DMS53 treated with DMSO at 0.1 percent for 48 hours (cell line): ENCODE results near the gene MBD5.

Source experiments
- DNase-seq: peaks from one replicate; lab custom pipeline; 2025; ENCODE audit not compliant: unreplicated experiment; lab: John Stamatoyannopoulos, UW

MBD5 gene

DNA sequence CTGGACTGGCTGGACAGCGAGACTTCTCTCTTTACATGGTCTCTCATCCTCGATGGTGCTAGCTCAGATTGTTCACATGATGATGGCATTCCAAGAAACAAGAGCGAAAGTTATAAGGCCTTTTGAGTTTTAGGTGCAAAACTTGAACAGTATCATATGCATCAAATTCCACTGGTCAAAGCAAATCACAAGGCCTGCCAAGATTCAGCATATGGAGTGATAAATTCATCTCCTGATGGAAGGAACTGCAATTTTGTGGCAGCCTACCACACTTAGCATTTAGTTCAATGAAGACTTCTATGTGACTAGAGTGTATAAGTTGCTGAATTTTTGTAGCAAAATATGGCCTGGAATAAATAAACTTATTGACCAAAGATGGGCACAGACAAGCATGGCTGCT, 429.6 kb downstream of the MBD5 start:
- DNase-seq = no peak

DNA sequence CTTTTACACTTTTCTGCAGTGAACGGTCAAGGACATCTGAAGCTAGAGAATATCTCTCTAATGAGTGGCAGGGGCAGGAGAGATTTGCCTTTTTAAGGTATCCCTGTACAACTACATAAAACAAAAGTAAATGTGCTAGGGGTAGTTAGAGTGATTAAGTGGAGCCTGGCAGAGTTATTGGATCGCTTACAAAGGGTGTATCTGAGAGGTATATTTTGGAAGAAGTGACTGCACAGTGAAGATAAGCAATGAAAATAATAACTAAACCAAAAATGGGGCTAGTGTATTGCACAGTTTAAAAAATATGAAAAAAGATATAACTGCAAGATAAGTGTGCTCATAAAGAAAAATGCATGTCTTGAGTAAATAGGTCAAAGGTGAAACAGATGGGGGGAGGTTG, 430.2 kb downstream of the MBD5 start:
- DNase-seq = no peak

DNA sequence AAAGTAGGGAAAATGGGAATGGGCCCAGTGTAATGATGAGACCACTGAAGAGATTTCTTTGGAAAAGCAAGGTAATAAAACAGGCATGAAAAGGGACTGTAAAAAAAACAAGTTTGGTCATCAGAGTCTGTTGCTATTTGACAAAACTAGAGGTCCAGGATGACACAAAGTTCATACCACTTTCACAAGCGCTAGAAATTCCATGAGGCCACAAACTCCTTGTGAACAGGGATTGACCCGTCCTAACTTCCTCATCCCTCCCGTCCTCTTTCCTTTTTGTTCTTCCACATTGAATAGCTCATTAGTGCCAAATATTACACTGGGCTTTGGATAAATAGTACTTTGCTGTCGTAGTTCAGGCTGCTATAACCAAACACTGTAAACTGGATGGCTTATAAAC, 434.9 kb downstream of the MBD5 start:
- DNase-seq = no peak

DNA sequence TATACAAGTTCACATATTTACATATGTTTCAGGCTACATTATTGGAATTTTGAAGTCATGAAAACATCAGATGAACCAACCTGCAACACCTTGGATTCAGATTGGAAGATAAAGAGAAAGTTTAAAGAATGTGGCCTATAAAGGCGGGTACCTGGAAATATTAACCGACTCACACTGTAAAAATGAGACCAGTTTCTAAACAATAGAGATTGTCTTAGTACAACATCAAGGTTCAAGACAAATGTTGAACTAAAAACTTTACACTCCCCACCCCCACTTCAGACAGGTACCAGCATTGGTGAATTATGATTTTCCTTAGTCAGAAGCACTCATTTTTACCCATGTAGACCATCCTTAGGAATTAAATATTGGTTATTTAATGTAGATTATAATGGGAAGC, 437.3 kb downstream of the MBD5 start:
- no peak for DNase-seq

DNA sequence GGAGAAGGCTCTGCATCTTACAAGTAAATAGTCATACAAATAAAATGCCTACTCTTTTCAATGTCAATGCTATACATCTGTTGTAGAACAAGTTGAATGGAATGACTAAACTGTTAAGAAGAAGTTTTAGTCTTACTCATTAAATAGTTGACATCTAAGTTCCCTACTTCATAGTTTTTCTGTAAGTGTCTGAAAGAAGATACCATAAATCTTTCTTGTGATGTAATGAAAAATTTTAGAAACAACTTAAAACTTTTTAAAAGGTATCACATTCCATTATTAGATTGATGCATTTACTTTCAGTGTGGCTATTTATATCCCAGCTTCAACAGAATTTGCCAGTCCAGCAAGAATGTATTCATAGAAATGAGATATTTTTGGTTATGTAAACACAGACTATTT, 438.5 kb downstream of the MBD5 start:
- DNase-seq = no peak

DNA sequence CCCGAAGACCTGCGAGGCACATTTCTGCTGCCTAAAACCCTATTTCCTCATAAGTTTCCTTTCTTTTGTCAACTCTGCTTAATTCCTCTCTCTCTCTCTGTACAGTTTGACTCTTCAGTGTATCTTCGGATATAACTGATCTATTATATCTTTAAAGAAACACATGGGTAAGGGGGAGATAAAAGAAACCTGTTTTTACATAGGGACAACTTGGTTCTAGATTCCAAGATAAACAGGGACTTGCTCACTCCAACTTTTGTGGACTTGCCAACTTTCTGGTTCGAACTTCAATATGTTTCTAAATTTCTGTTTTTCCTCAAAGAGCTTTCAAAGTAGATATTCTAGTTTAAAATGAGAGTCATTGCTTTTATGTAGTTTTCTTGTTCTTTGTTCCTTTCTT, 441.0 kb downstream of the MBD5 start:
- no peak for DNase-seq

DNA sequence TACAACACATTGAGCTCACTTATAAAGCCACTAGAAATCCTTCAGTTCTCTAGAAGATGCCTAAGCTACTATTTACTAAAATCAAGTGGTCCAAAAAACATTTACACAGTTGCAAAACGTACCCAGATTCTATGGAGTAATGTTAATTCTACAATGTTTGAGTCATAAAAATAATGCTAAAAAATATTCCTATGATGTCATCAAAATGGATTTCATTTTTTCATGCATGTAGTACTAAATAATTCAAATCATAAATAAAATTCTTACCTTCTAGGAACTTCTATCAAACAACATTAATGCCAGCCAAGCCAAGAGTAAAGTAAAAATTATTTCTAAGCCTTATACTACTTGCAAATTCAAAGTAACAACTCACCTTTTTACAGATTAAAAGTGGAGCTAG, 454.7 kb downstream of the MBD5 start:
- DNase-seq = no peak

DNA sequence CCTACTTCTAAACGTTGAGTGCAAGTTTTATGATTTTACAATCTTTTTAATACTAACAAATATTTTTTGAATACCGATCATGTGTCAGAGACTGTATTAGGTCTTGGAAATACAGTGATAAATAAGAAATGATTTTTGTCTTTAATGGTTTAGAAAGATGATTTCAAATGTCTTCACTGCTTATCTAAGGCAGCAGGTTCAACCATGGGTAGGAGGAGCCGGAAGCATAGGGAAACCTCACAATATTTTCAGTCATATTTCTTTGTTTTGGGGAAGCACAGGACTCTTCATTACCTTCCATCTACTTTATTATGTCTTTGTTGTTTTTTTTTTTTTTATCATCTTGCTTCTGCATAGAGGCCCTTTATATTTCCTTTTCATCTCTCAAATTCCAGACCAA, 458.5 kb downstream of the MBD5 start:
- DNase-seq = no peak

DNA sequence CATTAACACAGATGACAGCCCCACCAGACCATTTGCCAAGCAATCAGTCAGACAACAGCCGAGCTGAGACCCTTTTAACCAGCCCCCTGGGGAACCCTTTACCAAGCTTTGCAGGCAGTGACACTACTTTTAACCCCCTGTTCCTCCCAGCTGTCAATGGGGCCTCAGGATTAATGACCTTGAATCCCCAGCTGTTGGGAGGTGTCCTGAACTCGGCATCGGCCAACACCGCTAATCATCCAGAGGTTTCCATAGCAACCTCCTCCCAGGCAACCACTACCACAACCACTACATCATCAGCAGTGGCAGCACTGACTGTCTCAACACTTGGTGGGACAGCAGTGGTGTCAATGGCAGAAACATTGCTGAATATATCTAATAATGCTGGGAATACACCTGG, 462.8 kb downstream of the MBD5 start:
- no peak for DNase-seq

DNA sequence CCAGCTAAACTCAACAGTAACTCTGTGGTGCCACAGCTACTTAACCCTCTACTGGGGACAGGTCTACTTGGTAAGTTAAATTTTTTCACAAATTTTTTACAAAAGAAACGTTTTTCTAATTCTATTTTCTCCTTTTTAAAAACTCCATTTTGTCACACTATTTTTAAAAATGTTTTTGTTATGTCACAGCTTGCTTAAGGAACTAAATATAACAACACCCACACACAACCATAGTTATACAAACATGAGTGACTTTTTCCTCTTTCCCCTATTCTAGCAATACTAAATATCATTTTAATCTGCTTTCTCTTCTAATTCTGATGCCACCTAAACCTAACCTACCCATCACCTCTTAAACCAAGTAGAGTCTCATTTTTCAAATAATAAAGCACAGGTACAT, 463.2 kb downstream of the MBD5 start:
- DNase-seq = no peak

DNA sequence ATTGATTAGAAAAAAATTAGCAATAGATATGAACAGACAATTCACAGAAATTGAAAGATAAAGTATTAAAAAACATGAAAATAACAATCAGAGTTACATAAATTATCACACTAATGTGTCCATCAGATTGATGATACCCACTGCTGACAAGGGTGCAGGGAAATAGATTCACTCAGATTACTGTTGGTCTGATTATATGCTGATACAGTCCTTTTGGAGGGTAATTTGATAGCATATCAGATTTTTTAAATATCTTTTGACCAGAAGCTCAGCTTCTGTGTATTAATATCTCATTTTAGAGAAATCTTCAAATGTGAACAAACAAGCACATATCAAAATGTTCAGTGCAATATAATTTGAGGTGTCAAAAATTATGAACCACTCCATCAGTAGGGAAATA, 465.8 kb downstream of the MBD5 start:
- no peak for DNase-seq

DNA sequence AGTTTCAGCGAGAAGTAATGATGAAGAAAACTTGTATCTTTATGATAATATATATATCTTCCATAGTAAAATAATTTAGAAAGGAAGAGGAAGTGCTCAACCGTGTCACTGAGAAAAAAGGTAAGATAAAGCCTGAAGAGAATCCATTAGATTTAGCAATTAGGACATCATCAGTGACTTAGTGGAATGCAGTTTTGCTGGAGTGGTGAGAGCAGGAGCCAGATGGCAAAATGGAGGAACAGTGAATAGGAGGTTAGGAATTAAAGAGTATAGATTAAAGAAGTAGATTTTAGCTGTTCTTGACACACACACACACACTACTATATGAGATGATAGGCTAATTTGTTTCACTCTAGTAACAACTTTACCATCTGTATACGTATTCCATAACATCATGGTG, 466.5 kb downstream of the MBD5 start:
- DNase-seq = no peak

DNA sequence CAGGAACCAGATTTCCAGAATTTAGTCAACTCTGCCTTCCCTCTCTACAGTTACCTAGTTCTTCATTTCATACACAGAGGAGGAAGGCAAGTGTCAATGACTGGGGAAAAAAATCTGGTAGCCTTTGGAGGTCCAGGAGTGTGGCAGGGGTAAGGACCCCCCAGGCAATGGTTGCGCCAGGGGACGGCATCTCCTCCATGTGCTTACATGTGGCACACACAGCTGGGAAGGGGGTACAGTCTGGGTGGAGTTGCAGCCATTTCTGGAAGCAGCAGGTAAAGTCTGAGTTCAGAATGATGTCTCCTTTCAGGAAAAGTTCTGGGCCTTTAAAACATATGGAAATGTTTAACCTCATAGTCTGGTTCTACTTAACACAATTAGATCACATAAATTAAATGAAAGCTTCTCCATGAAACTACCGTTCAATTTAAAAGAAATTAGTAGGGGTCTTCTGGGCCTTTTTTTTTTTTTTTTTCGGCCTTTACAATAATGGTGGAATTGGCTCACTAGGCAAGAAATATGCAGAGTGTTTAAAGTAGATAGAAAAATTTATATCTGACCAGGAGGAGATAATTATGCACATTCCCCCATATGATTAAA, 470.0 kb downstream of the MBD5 start:
- DNase-seq = no peak

DNA sequence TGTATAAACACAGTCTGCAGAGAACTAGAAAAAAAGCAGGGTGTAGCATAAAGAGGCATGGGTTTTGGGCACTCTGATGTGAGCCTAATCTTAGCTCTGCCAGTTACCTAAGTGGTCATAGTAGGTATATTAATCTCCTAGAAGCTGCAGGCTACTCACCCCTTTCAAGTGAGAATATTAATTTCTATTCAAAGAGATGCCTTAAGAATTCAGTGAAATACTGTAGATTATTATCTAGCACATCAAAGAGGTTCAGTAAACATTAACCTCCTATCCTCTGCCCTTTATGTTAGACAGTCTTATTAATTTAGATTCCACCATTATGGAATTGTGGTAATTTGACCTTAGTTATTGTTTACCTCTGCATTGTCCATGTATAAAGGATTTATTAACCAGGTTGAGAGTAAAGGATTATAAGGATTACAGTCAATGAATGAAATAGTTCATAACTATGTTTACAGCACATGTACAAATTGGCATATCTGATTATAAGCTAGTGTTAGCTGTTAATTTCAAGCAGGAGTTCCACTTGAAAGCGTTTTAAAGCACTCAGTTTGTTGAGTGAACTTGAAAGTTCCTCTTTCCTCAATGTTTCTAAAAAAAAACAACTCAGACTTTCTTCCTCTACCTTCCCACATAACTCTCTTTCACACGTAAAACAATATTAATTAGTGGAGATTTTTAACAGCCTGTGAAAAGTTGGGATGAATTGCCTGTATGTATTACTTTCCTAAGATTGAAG, 473.1 kb downstream of the MBD5 start:
- DNase-seq = no peak

DNA sequence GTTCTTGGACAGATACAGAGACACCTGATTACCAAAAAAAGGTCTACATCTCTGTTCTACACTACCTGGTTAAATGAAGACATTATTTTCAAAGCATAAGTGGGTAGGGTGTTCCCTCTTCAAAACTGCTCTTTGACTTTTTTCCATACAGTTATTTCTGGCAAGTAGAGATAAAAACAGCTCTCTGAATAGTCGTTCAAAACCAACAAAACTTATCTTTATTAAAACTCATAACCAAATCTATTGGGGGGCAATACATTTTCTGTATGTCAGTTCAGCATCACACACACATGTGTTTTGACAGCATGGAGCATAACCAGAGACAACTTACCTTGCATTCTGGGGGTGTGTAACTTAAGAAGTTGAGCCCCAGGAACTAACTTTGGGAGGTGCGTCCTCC, 474.7 kb downstream of the MBD5 start:
- DNase-seq = no peak

DNA sequence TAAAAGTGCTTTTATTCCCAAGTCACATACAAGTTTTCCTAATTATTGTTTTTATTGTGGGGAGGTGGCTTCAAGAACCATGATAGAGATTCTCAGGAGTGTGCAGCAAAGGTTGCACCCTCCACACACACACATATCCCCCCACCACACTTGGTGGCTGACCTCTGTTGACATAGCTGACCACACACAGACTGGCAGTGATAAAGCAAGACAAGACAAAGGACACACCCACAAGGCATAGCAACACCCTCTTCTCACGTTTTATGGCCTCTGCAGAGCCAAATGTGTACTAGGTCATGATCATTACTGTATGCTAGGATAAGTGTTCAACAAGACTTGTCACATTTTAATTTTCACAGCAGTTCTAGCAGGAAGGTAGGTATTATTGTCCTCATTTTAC, 480.7 kb downstream of the MBD5 start:
- DNase-seq = no peak

DNA sequence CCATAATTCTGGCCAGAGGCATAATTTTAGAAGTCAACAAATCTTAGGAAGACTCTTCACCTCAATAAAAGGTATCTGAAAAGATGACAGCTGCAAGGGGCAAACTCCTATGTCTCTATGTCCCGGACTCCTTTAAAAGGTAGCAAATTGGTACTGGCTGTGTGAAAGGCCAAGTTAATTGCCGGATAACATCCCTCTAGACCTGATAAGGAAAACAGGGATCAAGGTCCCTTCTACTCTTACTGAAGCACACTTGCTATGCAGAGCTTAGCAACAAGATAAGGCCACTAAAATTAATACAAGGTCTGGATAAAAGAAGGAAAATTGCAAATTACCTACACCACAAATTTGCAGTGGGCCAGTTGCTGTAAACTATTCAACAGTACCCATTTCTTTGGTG, 482.6 kb downstream of the MBD5 start:
- no peak for DNase-seq

DNA sequence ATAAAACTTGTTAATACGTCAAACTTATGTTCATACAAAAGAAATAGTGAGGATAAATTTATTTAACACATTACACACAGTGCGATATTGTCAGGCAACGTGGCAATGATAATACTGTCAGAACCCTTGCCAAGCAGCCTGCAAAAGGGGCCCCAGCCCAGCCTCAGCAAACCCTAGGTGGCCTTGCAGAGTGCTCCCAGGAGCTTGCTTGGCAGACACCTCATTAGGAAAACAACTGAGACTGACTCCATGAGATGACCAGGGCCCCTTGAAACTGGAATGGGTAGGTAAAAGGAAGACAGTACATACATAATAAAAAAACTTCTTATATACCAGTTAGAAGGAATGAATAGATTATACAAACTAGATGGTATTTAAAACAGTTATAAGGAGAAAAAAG, 487.1 kb downstream of the MBD5 start:
- DNase-seq = no peak

DNA sequence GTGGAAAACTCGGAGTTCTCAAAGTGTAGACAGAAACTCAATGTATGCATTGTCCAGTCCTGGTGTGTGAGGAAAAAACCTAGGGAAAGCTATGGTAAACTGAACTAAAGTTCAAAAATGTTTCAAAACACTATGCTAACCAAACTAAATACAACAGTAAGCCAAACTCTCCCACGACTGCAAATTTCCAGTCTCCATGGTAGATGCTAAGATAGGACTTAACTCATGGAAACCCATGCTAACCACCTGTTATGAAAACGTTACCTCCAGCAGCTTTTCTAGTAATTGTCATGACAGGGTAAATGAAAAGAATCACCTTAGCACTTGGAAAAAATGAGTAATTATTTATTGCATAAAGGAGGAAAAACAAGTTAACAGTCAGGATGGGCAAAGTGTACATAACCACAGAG, 488.0 kb downstream of the MBD5 start:
- DNase-seq = no peak

DNA sequence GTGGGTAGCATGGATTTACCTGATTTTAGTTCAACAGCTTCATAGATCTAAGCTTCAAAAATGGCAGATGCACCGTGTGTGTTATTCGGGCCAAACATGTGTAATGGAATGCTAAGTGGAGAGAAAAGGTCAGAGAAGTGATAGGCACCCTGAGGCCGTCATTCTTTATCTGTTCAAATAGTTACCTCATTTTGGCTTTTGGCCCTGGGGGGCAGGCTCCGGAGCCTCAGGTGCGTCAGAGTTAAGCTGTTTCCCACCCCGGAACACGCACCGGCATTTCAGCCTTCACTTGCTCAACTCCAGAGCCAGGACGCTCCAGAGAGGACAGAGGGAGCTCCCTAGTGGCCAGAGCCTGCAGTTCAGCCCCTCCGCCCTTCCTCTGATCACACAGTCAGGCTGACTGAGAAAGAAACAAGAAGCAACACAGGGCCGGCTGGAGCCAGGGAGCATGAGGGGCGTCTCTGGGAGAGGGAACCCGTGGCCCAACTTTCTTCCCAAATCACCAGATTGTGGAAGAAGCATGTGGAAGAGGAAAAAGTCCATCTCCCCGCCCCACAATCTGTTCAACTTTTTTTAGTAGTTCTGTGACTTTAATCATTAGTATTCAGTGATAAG, 488.5 kb downstream of the MBD5 start:
- DNase-seq = peak; percentile 28

DNA sequence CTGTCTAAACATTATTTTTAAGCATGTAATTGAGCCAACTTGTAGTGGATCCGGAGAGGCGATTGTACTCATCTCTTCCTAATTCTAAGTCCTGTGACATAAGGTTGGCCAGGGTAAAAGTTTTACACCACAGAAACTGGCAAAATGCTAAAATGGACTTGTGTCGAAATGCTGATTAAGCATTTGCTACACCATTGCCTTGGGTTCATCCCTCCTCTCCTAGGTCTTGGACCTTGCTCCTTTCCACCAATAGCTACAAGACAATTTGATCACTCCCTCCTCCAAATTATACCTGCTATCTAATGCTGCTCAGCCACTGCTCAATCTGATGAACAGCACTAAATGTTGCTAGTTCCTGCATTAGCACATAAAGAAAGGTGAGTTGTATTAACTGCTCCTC, 491.0 kb downstream of the MBD5 start:
- no peak for DNase-seq

DNA sequence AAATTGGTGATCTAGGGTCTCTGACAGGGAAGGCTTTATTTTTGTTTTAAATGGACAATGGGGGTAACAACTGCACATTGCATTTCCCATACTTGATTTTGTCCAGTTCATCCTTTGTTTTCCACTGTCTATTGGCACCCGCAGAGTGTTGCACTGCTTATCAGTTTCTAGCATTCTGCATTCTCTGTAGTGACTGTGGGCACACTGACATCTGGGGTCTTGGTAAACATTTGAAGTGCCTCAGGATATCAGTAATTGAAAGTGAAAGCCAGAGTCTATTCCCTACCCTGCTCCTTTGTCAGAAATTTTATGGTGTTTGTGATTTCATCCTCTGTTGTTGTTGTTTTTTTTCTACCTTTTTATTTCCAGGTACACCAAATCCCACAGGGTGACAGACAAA, 491.6 kb downstream of the MBD5 start:
- no peak for DNase-seq

DNA sequence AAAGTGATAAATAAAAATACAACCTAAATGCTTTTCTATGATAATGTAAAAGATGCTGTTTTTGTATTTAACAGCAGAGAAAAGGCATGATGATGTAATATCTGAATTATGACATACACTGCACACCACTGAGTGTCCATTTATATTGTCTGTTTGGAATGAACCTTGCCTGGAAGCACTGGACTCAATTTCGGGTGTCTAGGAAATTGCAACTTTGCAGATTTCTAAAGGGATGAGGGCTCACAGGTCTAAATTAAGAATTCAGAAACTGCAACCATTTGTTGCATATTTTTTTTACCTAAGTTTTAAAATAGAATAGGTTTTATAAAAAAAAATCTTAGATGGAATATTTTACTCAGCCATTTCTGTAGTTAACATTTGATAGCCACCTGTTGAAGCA, 492.5 kb downstream of the MBD5 start:
- no peak for DNase-seq
